ENCODE data around the gene SMYD5.

DNA sequence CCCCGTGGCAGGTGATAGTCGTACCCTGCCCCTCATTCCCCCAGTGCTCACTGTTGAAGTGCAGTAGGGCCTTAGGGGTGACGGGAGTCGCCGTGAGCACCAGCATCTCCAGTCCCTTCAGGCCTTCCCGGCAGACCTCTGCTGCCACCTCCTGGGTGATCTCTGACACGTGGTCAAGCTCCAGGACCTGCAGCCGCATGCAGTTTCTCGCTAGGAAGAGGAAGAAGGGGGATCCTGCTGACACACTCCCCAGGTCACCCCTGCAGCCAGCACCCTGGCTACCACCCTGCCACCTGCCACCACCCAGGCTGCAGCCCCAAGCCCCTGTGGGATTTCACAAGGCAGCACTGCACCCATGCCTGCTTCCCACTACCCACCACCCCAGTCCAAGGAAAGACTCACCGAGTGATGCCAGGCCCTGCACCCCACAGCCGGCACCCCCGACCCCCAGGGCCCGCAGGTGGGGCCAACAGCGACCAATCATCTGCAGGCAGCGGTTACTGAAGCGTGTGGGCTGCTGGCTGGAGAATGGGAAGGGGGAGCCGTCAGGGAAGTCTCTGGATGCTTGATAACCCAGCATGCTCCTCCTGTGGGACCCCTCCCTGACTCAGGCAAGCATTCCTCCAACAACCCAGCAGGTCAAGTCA is 46.4 kb downstream of the SMYD5 start:
- TF ChIP-seq, protein P1, sequence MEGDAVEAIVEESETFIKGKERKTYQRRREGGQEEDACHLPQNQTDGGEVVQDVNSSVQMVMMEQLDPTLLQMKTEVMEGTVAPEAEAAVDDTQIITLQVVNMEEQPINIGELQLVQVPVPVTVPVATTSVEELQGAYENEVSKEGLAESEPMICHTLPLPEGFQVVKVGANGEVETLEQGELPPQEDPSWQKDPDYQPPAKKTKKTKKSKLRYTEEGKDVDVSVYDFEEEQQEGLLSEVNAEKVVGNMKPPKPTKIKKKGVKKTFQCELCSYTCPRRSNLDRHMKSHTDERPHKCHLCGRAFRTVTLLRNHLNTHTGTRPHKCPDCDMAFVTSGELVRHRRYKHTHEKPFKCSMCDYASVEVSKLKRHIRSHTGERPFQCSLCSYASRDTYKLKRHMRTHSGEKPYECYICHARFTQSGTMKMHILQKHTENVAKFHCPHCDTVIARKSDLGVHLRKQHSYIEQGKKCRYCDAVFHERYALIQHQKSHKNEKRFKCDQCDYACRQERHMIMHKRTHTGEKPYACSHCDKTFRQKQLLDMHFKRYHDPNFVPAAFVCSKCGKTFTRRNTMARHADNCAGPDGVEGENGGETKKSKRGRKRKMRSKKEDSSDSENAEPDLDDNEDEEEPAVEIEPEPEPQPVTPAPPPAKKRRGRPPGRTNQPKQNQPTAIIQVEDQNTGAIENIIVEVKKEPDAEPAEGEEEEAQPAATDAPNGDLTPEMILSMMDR (IDR thresholded peaks at IDR 0.05), result peak in 1 of 3 donors; percentile 22
- TF ChIP-seq POLR2AphosphoS5 (IDR thresholded peaks at IDR 0.05), result no peak

Data from breast epithelium (tissue), 3 donors.